Astrocyte (in vitro differentiated cells and primary cell): ENCODE data around the gene CERS1. TPM values are rescaled to one million over a fixed set of nuclear protein-coding genes. Genes with fewer than 3 reads are reported as not detected.
A peak's percentile ranks its signal among the peaks of the same experiment; 100 is the strongest.

Source experiments
- DNase-seq: peaks from one replicate; pipeline ENCODE4 v3.0.0-alpha.2; 2010; ENCODE audit warnings: low read depth
- FAIRE-seq: peaks from 2 replicates; lab custom pipeline; 2011; peaks lifted over from hg19 to GRCh38; lab: Jason Lieb, UNC
- H2AFZ ChIP-seq: 2 replicates; pipeline ENCODE4 v1.6.0; 2012; ENCODE audit warnings: low read depth, low read length, inconsistent platforms
- H3K27ac ChIP-seq: 2 replicates; pipeline ENCODE4 v1.5.1; 2011; ENCODE audit warnings: low read depth, low read length, inconsistent platforms
- H3K27me3 ChIP-seq: 2 replicates; pipeline ENCODE4 v1.6.0; 2011; ENCODE audit warnings: low read length, inconsistent platforms; ENCODE audit not compliant: insufficient read depth
- H3K36me3 ChIP-seq: 2 replicates; pipeline ENCODE4 v1.5.1; 2011; ENCODE audit warnings: low read length, inconsistent platforms; ENCODE audit not compliant: insufficient read depth
- H3K4me1 ChIP-seq: 2 replicates; pipeline ENCODE4 v1.5.1; 2011; ENCODE audit warnings: low read length, inconsistent platforms; ENCODE audit not compliant: insufficient read depth
- H3K4me2 ChIP-seq: 2 replicates; pipeline ENCODE4 v1.6.0; 2012; ENCODE audit warnings: low read length, inconsistent platforms
- H3K4me3 ChIP-seq: 2 replicates; pipeline ENCODE4 v1.5.1; 2011; ENCODE audit warnings: low read depth, mild to moderate bottlenecking, low read length, inconsistent platforms; ENCODE audit not compliant: insufficient read depth
- H3K79me2 ChIP-seq: 2 replicates; pipeline ENCODE4 v1.6.0; 2012; ENCODE audit warnings: mild to moderate bottlenecking, low read length, inconsistent platforms; ENCODE audit not compliant: insufficient read depth
- H3K9ac ChIP-seq: 2 replicates; pipeline ENCODE4 v1.6.0; 2012; ENCODE audit warnings: mild to moderate bottlenecking, low read length, inconsistent platforms
- H3K9me3 ChIP-seq: 2 replicates; pipeline ENCODE4 v1.5.1; 2012; ENCODE audit warnings: low read depth, mild to moderate bottlenecking, low read length, inconsistent platforms; ENCODE audit not compliant: insufficient read depth
- H4K20me1 ChIP-seq: 2 replicates; pipeline ENCODE4 v1.6.0; 2012; ENCODE audit warnings: low read length, inconsistent platforms; ENCODE audit not compliant: insufficient read depth
- H3K27ac Mint-ChIP-seq: one replicate; pipeline ENCODE4 v1.8.0; 2021; ENCODE audit warnings: mild to moderate bottlenecking, mixed read lengths; ENCODE audit not compliant: unreplicated experiment
- H3K27me3 Mint-ChIP-seq: one replicate; pipeline ENCODE4 v1.8.0; 2021; ENCODE audit warnings: low read depth, mixed read lengths; ENCODE audit not compliant: unreplicated experiment
- H3K36me3 Mint-ChIP-seq: one replicate; pipeline ENCODE4 v1.8.0; 2021; ENCODE audit warnings: low read depth, mixed read lengths; ENCODE audit not compliant: unreplicated experiment
- H3K4me1 Mint-ChIP-seq: one replicate; pipeline ENCODE4 v1.8.0; 2021; ENCODE audit warnings: low read depth, mixed read lengths; ENCODE audit not compliant: unreplicated experiment
- H3K4me3 Mint-ChIP-seq: one replicate; pipeline ENCODE4 v1.8.0; 2021; ENCODE audit warnings: mild to moderate bottlenecking, moderate library complexity, mixed read lengths; ENCODE audit not compliant: unreplicated experiment
- H3K9me3 Mint-ChIP-seq: one replicate; pipeline ENCODE4 v1.8.0; 2021; ENCODE audit warnings: mild to moderate bottlenecking, mixed read lengths; ENCODE audit not compliant: unreplicated experiment
- EZH2 ChIP-seq: IDR thresholded peaks from 2 replicates; pipeline ENCODE4 v1.6.1; 2012; ENCODE audit warnings: mild to moderate bottlenecking, low read length, inconsistent platforms; ENCODE audit not compliant: insufficient read depth
- total RNA-seq: library from RNA; stranded (reverse); gene quantifications from 2 replicates; pipeline ENCODE4 v1.2.1, GENCODE V29; 2021
- TF ChIP-seq, protein P1 (sequence below): IDR thresholded peaks from 2 replicates; pipeline ENCODE4 v1.5.1; 2011; ENCODE audit warnings: low read depth, mild to moderate bottlenecking, inconsistent platforms, low read length, moderate library complexity; ENCODE audit not compliant: insufficient read depth

CERS1 gene
- total RNA-seq, 1 donor from 2014 or later: 6.8 TPM

DNA sequence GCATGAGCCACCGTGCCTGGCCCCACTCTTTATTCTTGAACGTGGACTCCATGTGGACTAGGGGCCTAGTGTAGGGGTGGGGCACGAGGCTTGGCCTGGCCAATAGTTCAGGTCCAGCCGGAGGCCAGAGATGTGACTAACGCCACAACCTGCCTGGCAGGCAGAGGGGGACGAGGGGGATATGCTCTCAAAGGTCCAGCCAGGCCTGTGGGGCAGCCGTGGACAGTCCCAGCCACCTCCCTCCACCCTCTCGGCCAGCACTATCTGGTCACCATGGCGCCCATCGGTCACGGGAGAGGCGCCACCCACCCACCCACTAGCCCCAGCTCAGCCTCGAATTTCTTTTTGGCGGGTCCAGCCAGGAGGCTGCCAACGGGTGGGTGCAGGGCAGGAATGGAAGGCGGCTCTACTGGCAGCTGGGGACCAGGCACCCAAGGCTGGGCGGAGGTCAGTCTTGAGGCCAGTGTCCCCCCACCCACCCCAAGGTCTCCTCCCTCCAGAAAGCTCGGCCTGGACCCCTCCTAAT is 2.2 kb upstream of the CERS1 start:
- H3K27ac ChIP-seq: no peak overlapping the region
- FAIRE-seq: no peak
- no peak overlapping the region for H3K4me3 Mint-ChIP-seq
- H3K79me2 ChIP-seq: no peaks in the 10 kb centered on the region
- H3K9me3 Mint-ChIP-seq: no peaks in the 10 kb centered on the region
- H3K27me3 ChIP-seq: peaks cover 7% of the 10 kb centered on the region
- H4K20me1 ChIP-seq: peaks cover 47% of the 10 kb centered on the region
- no peak for TF ChIP-seq EZH2
- TF ChIP-seq, protein P1, sequence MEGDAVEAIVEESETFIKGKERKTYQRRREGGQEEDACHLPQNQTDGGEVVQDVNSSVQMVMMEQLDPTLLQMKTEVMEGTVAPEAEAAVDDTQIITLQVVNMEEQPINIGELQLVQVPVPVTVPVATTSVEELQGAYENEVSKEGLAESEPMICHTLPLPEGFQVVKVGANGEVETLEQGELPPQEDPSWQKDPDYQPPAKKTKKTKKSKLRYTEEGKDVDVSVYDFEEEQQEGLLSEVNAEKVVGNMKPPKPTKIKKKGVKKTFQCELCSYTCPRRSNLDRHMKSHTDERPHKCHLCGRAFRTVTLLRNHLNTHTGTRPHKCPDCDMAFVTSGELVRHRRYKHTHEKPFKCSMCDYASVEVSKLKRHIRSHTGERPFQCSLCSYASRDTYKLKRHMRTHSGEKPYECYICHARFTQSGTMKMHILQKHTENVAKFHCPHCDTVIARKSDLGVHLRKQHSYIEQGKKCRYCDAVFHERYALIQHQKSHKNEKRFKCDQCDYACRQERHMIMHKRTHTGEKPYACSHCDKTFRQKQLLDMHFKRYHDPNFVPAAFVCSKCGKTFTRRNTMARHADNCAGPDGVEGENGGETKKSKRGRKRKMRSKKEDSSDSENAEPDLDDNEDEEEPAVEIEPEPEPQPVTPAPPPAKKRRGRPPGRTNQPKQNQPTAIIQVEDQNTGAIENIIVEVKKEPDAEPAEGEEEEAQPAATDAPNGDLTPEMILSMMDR: no peak
- no peaks in the 10 kb centered on the region for H3K36me3 ChIP-seq
- H3K4me1 ChIP-seq: peaks cover 9% of the 10 kb centered on the region
- no peaks in the 10 kb centered on the region for H3K9me3 ChIP-seq
- H3K4me2 ChIP-seq: no peak overlapping the region
- DNase-seq: no peak
- no peaks in the 10 kb centered on the region for H3K27me3 Mint-ChIP-seq
- no peak overlapping the region for H3K9ac ChIP-seq
- no peak overlapping the region for H3K27ac Mint-ChIP-seq
- peaks cover 10% of the 10 kb centered on the region for H3K36me3 Mint-ChIP-seq
- H2AFZ ChIP-seq: no peak overlapping the region
- no peak overlapping the region for H3K4me3 ChIP-seq
- peaks cover 2% of the 10 kb centered on the region for H3K4me1 Mint-ChIP-seq

DNA sequence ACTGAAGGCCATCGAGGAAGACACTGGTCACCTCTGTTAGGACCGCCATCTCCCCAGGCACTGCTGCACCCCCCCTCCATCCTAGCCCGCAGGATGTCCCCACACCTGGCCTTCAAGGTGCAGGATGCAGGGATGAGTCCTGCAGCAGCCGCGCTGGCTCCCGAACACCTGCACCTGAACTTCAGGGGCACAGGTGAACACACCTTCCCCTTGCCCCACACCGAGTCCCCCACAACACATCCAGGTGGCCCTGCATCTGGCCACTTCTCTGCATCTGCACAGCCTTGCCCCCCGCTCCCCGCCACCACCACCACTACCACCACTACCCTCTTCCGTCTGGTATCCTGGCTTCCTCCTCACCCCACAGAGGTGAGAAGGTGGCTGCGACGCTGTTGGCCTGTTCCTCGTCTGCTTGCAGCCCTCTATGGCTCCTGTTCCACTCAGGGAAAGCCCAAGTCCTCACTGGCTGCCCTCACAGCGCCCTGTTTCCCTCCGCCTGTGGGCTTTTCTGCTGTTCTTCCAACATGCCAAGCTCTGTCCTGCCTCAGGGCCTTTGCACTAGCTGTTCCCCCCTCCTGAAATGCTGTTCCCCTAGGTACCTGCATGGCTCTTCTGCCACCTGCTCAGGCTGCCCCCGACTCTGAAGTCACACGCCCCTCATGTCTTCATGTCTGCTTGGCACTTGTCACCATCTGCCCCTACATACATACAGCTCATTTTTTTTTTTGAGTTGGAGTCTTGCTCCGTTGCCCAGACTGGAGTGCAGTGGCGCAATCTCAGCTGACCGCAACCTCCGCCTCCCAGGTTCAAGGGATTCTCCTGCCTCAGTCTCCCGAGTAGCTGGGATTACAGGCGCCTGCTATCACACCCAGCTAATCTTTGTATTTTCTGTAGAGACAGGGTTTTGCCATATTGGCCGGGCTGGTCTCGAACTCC is 1.4 kb upstream of the CERS1 start:
- Mint-ChIP-seq H3K27ac (no peak overlapping the region), H3K36me3 (peaks cover 12% of the 10 kb centered on the region), H3K4me3 (peak overlapping the region; percentile 83), H3K27me3 (no peaks in the 10 kb centered on the region), H3K9me3 (no peaks in the 10 kb centered on the region), H3K4me1 (peaks cover 2% of the 10 kb centered on the region)
- Histone ChIP-seq H3K27ac (no peak overlapping the region), H3K4me3 (no peak overlapping the region), H3K9ac (no peak overlapping the region), H3K4me1 (peaks cover 9% of the 10 kb centered on the region), H3K9me3 (no peaks in the 10 kb centered on the region), H3K79me2 (no peaks in the 10 kb centered on the region), H3K4me2 (no peak overlapping the region), H3K36me3 (no peaks in the 10 kb centered on the region), H2AFZ (no peak overlapping the region), H3K27me3 (peaks cover 7% of the 10 kb centered on the region), H4K20me1 (peaks cover 47% of the 10 kb centered on the region)
- DNase-seq (no peak), FAIRE-seq (no peak)
- TF ChIP-seq EZH2: no peak
- TF ChIP-seq, protein P1: no peak

DNA sequence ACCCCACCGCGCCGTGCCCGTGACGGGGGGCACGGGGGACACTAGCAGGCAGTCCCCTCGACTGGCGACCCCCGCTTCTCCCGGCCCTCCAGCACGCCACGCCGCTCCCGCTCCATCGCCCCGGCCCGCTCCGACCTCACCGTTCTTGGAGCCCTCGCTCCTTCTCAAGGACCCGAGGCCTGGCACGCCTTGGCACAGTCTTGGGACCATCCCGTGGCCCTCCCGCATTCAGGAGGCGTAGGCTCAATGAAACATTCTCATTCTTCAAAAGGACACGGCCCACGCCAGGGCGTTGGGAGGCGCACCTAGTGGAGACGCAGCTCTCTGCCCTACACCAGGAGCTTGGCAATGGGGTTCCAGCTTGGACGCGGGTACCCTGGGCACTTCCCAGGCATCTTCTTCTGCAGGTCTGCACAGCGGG is 473 bp upstream of the CERS1 start:
- Histone ChIP-seq H3K9me3 (no peaks in the 10 kb centered on the region), H3K79me2 (no peaks in the 10 kb centered on the region), H3K9ac (no peak overlapping the region), H3K27ac (no peak overlapping the region), H3K4me1 (peaks cover 9% of the 10 kb centered on the region), H4K20me1 (peaks cover 47% of the 10 kb centered on the region), H2AFZ (peak overlapping the region; percentile 34), H3K4me3 (no peak overlapping the region), H3K4me2 (peak overlapping the region; percentile 83), H3K27me3 (peaks cover 7% of the 10 kb centered on the region), H3K36me3 (no peaks in the 10 kb centered on the region)
- H3K27me3 Mint-ChIP-seq: no peaks in the 10 kb centered on the region
- H3K27ac Mint-ChIP-seq: no peak overlapping the region
- H3K9me3 Mint-ChIP-seq: no peaks in the 10 kb centered on the region
- H3K4me1 Mint-ChIP-seq: peaks cover 2% of the 10 kb centered on the region
- FAIRE-seq (no peak), DNase-seq (no peak)
- TF ChIP-seq, protein P1: no peak
- no peak for TF ChIP-seq EZH2
- peak overlapping the region; percentile 83 for H3K4me3 Mint-ChIP-seq
- H3K36me3 Mint-ChIP-seq: peaks cover 9% of the 10 kb centered on the region
